Mesenchymal stem cell (in vitro differentiated cells and primary cell): ENCODE data around the gene TRMU.
A peak's percentile ranks its signal among the peaks of the same experiment; 100 is the strongest.

Source experiments
- DNase-seq: peaks from one replicate; pipeline ENCODE4 v3.0.0-alpha.2; 2013
- H2AFZ ChIP-seq: one replicate; pipeline ENCODE4 v1.6.1; 2013; ENCODE audit warnings: low read depth, mild to moderate bottlenecking, control low read depth, inconsistent platforms, low read length, moderate library complexity
- H2AK5ac ChIP-seq: 2 replicates; pipeline ENCODE4 v1.6.1; 2013; ENCODE audit warnings: low read length, moderate library complexity, mild to moderate bottlenecking, inconsistent platforms; ENCODE audit not compliant: severe bottlenecking
- H2BK120ac ChIP-seq: one replicate; pipeline ENCODE4 v1.6.1; 2013; ENCODE audit warnings: low read depth, mild to moderate bottlenecking, inconsistent platforms, low read length, moderate library complexity
- H2BK12ac ChIP-seq, 2 experiments: one replicate each; pipeline ENCODE4 v1.6.1; 2013; ENCODE audit warnings: inconsistent platforms in 2 of 2, low read length in 2 of 2, mild to moderate bottlenecking in 2 of 2, moderate library complexity in 2 of 2, control low read depth in 1 of 2
- H2BK15ac ChIP-seq: one replicate; pipeline ENCODE4 v1.6.1; 2013; ENCODE audit warnings: mild to moderate bottlenecking, low read depth, inconsistent platforms; ENCODE audit not compliant: poor library complexity, severe bottlenecking
- H2BK5ac ChIP-seq: 2 replicates; pipeline ENCODE4 v1.6.1; 2013; ENCODE audit warnings: low read depth, mild to moderate bottlenecking, low read length, control low read depth, inconsistent platforms; ENCODE audit not compliant: poor library complexity, severe bottlenecking
- H3K14ac ChIP-seq, 2 experiments: one replicate each; pipeline ENCODE4 v1.6.1; 2013; ENCODE audit warnings: inconsistent platforms in 2 of 2, low read length in 2 of 2, control low read depth in 1 of 2, mild to moderate bottlenecking in 1 of 2, moderate library complexity in 1 of 2
- H3K18ac ChIP-seq, 2 experiments: one replicate each; pipeline ENCODE4 v1.6.1; 2013; ENCODE audit warnings: inconsistent platforms in 2 of 2, low read length in 2 of 2, control low read depth in 1 of 2, low read depth in 1 of 2, mild to moderate bottlenecking in 1 of 2
- H3K23ac ChIP-seq, 2 experiments: one replicate each; pipeline ENCODE4 v1.6.1; 2013; ENCODE audit warnings: inconsistent platforms in 2 of 2, low read length in 2 of 2, mild to moderate bottlenecking in 2 of 2, moderate library complexity in 2 of 2, control low read depth in 1 of 2
- H3K27ac ChIP-seq: 2 replicates; pipeline ENCODE4 v1.5.1; 2013; ENCODE audit warnings: mild to moderate bottlenecking, moderate library complexity, low read length, control low read depth, inconsistent platforms; ENCODE audit not compliant: poor library complexity, severe bottlenecking
- H3K27me3 ChIP-seq, 2 experiments: 2 replicates each; pipeline versions ENCODE4 v1.6.1 to v1.7.0; 2013; ENCODE audit warnings: low read length in 2 of 2, mild to moderate bottlenecking in 2 of 2, moderate library complexity in 2 of 2, control low read depth in 1 of 2, inconsistent platforms in 1 of 2; ENCODE audit not compliant: control insufficient read depth in 1 of 2, insufficient read depth in 1 of 2
- H3K36me3 ChIP-seq, 2 experiments: 2 replicates each; pipeline versions ENCODE4 v1.6.1 to v1.7.0; 2013; ENCODE audit warnings: low read length in 2 of 2, control low read depth in 1 of 2, inconsistent platforms in 1 of 2, low read depth in 1 of 2, mild to moderate bottlenecking in 1 of 2; ENCODE audit not compliant: insufficient read depth in 2 of 2, control insufficient read depth in 1 of 2
- H3K4ac ChIP-seq, 2 experiments: one replicate each; pipeline ENCODE4 v1.6.1; 2013; ENCODE audit warnings: inconsistent platforms in 2 of 2, low read length in 2 of 2, mild to moderate bottlenecking in 2 of 2, moderate library complexity in 2 of 2, control low read depth in 1 of 2, low read depth in 1 of 2
- H3K4me1 ChIP-seq: 2 replicates; pipeline ENCODE4 v1.6.1; 2013; ENCODE audit warnings: low read depth, low read length, control low read depth; ENCODE audit not compliant: control insufficient read depth, insufficient read depth
- H3K4me2 ChIP-seq: 2 replicates; pipeline ENCODE4 v1.6.1; 2013; ENCODE audit warnings: low read length, mild to moderate bottlenecking, inconsistent platforms; ENCODE audit not compliant: poor library complexity, severe bottlenecking
- H3K4me3 ChIP-seq, 2 experiments: 2 replicates each; pipeline versions ENCODE4 v1.5.1 to v1.7.0; 2013; ENCODE audit warnings: low read length in 2 of 2, mild to moderate bottlenecking in 2 of 2, control low read depth in 1 of 2, low read depth in 1 of 2; ENCODE audit not compliant: insufficient read depth in 1 of 2
- H3K79me1 ChIP-seq: replicated peaks from 2 replicates; pipeline ENCODE4 v1.6.1; 2013; ENCODE audit warnings: mild to moderate bottlenecking, control low read depth, low read length, inconsistent platforms; ENCODE audit not compliant: poor library complexity, severe bottlenecking
- H3K9ac ChIP-seq: 2 replicates; pipeline ENCODE4 v1.7.0; 2013; ENCODE audit warnings: mild to moderate bottlenecking, low read length, moderate library complexity
- H3K9me3 ChIP-seq: 2 replicates; pipeline ENCODE4 v1.7.0; 2013; ENCODE audit warnings: mild to moderate bottlenecking, low read length; ENCODE audit not compliant: control insufficient read depth
- H4K8ac ChIP-seq: one replicate; pipeline ENCODE4 v1.6.1; 2013; ENCODE audit warnings: inconsistent platforms, mild to moderate bottlenecking, low read length, moderate library complexity
- H4K91ac ChIP-seq: one replicate; pipeline ENCODE4 v1.6.1; 2013; ENCODE audit warnings: mild to moderate bottlenecking, low read length, inconsistent platforms
- WGBS: methylation state at CpG from one replicate; pipeline ENCODE4 v1.1.7; 2013; ENCODE audit warnings: mixed read lengths; 5-methylcytosine and 5-hydroxymethylcytosine counted together

Gene TRMU

GRCh38 chr22:46376908-46377524 lies 41.5 kb downstream of the TRMU start:
- no peak overlapping the region for H3K4me2 ChIP-seq
- H3K79me1 ChIP-seq, result no peaks in the 10 kb centered on the region
- no peak overlapping the region for H2AFZ ChIP-seq
- peaks cover 13% of the 10 kb centered on the region for H3K9me3 ChIP-seq
- peaks cover 0 to 49% of the 10 kb centered on the region in 2 experiments for H3K36me3 ChIP-seq
- no peak overlapping the region for H3K9ac ChIP-seq
- H2BK120ac ChIP-seq, result no peak overlapping the region
- peak overlapping the region; percentile 85 for H2AK5ac ChIP-seq
- no peak overlapping the region for H3K14ac ChIP-seq
- peak overlapping the region; percentile 93 for H3K27ac ChIP-seq
- H4K91ac ChIP-seq, result no peak overlapping the region
- H2BK5ac ChIP-seq, result peak overlapping the region; percentile 96
- H4K8ac ChIP-seq, result no peak overlapping the region
- peaks cover 0 to 27% of the 10 kb centered on the region in 2 experiments for H3K27me3 ChIP-seq
- no peak overlapping the region for H3K18ac ChIP-seq
- 89% methylated on average over 19 of the region's 19 CpGs for WGBS
- no peak overlapping the region for H3K23ac ChIP-seq
- H2BK12ac ChIP-seq, result no peak overlapping the region
- H3K4me1 ChIP-seq, result peaks cover 65% of the 10 kb centered on the region
- H3K4ac ChIP-seq, result no peak overlapping the region
- no peak overlapping the region for H3K4me3 ChIP-seq
- H2BK15ac ChIP-seq, result no peak overlapping the region
- DNase-seq, result no peak

- peaks cover 0 to 24% of the 10 kb centered on the region in 2 experiments for H3K27me3 ChIP-seq
- WGBS, result 48% methylated on average over 27 of the region's 27 CpGs
- no peaks in the 10 kb centered on the region for H3K79me1 ChIP-seq
- H3K27ac ChIP-seq, result peak overlapping the region; percentile 93
- H2BK15ac ChIP-seq, result no peak overlapping the region
- no peak overlapping the region for H3K9ac ChIP-seq
- peaks cover 13% of the 10 kb centered on the region for H3K9me3 ChIP-seq
- no peak overlapping the region for H3K18ac ChIP-seq
- H2BK5ac ChIP-seq, result peak overlapping the region; percentile 96
- no peak overlapping the region for H3K4ac ChIP-seq
- no peak overlapping the region for H4K8ac ChIP-seq
- H3K36me3 ChIP-seq, result peaks cover 0 to 45% of the 10 kb centered on the region in 2 experiments
- H2BK12ac ChIP-seq, result no peak overlapping the region
- H3K23ac ChIP-seq, result no peak overlapping the region
- H3K4me1 ChIP-seq, result peaks cover 62% of the 10 kb centered on the region
- peak; percentile 42 for DNase-seq
- peak overlapping the region; percentile 85 for H2AK5ac ChIP-seq
- H3K4me2 ChIP-seq, result peak overlapping the region; percentile 47
- no peak overlapping the region for H3K14ac ChIP-seq
- H4K91ac ChIP-seq, result no peak overlapping the region
- no peak overlapping the region for H2AFZ ChIP-seq
- H3K4me3 ChIP-seq, result no peak overlapping the region
- H2BK120ac ChIP-seq, result no peak overlapping the region
Observed at GRCh38 chr22:46377525-46378425, 42.3 kb downstream of the TRMU start.

GRCh38 chr22:46378426-46379065 lies 43.0 kb downstream of the TRMU start:
- Histone ChIP-seq H4K91ac (no peak overlapping the region), H4K8ac (no peak overlapping the region), H3K14ac (no peak overlapping the region), H3K79me1 (no peaks in the 10 kb centered on the region), H2BK5ac (peak overlapping the region; percentile 77), H2AK5ac (peak overlapping the region; percentile 55), H3K27ac (peak overlapping the region; percentile 93), H3K4me2 (no peak overlapping the region), H3K4ac (no peak overlapping the region), H3K4me3 (no peak overlapping the region), H3K4me1 (peaks cover 55% of the 10 kb centered on the region), H2BK12ac (no peak overlapping the region), H3K9ac (no peak overlapping the region), H3K36me3 (peaks cover 0 to 43% of the 10 kb centered on the region in 2 experiments), H3K9me3 (peaks cover 13% of the 10 kb centered on the region), H2BK15ac (no peak overlapping the region), H3K27me3 (peaks cover 0 to 22% of the 10 kb centered on the region in 2 experiments), H2AFZ (no peak overlapping the region), H3K23ac (no peak overlapping the region), H2BK120ac (no peak overlapping the region), H3K18ac (no peak overlapping the region)
- WGBS, result 88% methylated on average over 20 of the region's 22 CpGs
- no peak for DNase-seq
